ENCODE results near the gene OR4F6.

DNA sequence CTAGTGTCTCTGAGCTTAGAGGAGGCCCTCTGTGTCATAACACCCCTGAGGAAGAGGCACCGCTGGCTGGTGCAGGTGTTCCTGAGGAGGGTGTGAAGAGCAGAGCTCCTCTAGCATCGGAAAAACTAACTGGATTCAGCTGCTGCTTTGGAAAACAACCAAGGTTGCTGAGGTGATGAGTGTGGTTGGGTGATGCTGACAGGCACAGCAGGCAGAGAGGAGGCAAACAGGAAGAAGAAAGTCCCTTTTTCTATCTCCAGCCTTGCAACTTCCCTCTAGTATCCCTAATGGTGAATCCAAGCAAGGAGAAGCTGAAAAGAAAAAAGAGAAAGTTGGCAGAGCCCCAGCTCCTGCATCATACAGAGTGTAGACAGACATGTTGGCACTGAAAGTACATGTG is 4.9 kb downstream of the OR4F6 start:
- TF ChIP-seq, protein P1, sequence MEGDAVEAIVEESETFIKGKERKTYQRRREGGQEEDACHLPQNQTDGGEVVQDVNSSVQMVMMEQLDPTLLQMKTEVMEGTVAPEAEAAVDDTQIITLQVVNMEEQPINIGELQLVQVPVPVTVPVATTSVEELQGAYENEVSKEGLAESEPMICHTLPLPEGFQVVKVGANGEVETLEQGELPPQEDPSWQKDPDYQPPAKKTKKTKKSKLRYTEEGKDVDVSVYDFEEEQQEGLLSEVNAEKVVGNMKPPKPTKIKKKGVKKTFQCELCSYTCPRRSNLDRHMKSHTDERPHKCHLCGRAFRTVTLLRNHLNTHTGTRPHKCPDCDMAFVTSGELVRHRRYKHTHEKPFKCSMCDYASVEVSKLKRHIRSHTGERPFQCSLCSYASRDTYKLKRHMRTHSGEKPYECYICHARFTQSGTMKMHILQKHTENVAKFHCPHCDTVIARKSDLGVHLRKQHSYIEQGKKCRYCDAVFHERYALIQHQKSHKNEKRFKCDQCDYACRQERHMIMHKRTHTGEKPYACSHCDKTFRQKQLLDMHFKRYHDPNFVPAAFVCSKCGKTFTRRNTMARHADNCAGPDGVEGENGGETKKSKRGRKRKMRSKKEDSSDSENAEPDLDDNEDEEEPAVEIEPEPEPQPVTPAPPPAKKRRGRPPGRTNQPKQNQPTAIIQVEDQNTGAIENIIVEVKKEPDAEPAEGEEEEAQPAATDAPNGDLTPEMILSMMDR (IDR thresholded peaks at IDR 0.05; ENCODE audit: low read length): no peak
- TF ChIP-seq EZH2phosphoT487 (IDR thresholded peaks at IDR 0.05; ENCODE audit: low read length) (no peak), EZH2 (optimal IDR thresholded peaks at IDR 0.05; ENCODE audit: low read depth, low read length) (no peak)
